PC-9 (cell line): ENCODE measurements around the gene NCAPG.

ENCODE experiments used
- EZH2 ChIP-seq: fragments of 200-600 bp; sonication (generic); IDR thresholded peaks from 2 replicates; pipeline ENCODE4 v1.8.0; 2017; ENCODE audit warnings: antibody characterized with exemption, low read depth
- TF ChIP-seq, protein P1 (sequence below): fragments of 200-600 bp; sonication (generic); conservative IDR thresholded peaks from 2 replicates; pipeline ENCODE4 v1.6.1; 2017; ENCODE audit warnings: mixed run types, antibody characterized with exemption, mild to moderate bottlenecking, moderate library complexity

DNA sequence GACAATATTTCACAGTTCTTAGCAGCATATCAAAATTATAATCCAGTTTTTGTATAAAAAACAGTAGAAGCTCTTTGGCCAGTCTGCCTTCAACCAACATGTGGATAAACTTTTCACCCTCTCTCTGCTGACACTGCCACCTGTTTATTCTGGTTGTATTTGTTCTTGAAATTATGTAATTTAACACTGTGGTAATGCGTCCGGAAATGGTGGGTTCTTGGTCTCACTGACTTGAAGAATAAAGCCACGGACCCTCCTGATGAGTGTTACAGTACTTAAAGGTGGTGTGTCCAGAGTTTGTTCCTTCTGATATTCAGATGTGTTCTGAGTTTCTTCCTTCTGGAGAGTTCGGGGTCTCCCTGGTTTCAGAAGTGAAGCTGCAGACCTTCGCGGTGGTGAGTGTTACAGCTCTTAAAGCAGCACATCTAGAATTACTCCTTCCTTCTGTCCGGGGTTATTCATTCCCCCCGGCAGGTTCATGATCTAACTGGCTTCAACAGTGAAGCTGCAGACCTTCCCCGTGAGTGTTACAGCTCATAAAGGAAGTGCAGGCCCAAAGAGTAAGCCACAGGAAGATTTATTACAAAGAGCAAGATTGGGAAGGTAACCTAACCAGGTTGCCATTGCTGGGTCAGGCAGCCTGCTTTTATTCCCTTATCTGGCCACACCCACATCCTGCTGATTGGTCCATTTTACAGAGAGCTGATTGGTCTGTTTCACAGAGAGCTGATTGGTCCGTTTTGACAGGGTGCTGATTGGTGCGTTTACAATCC lies 45.1 kb upstream of the NCAPG start:
- TF ChIP-seq, protein P1, sequence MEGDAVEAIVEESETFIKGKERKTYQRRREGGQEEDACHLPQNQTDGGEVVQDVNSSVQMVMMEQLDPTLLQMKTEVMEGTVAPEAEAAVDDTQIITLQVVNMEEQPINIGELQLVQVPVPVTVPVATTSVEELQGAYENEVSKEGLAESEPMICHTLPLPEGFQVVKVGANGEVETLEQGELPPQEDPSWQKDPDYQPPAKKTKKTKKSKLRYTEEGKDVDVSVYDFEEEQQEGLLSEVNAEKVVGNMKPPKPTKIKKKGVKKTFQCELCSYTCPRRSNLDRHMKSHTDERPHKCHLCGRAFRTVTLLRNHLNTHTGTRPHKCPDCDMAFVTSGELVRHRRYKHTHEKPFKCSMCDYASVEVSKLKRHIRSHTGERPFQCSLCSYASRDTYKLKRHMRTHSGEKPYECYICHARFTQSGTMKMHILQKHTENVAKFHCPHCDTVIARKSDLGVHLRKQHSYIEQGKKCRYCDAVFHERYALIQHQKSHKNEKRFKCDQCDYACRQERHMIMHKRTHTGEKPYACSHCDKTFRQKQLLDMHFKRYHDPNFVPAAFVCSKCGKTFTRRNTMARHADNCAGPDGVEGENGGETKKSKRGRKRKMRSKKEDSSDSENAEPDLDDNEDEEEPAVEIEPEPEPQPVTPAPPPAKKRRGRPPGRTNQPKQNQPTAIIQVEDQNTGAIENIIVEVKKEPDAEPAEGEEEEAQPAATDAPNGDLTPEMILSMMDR = no peak
- TF ChIP-seq EZH2 = no peak
